ENCODE data around the gene FILIP1L.

- TF ChIP-seq GATA2 (IDR thresholded peaks at IDR 0.05; ENCODE audit: low read depth, low read length): no peak
- TF ChIP-seq GATA3 (IDR thresholded peaks at IDR 0.05; ENCODE audit: low read depth, low read length): no peak
Measured at GRCh38 chr3:100053951-100054620, 60.2 kb downstream of the FILIP1L start.

Measured in SH-SY5Y (cell line).